B cell (primary cell): Measurements from ENCODE around the gene CCR5. TPM values are rescaled to one million over a fixed set of nuclear protein-coding genes. Genes with fewer than 3 reads are reported as not detected.

Experiments used
- ATAC-seq: fragments of 200-7000 bp; cut with Tn5 transposase; one replicate; pipeline ENCODE4 v1.10.0; 2021; ENCODE audit warnings: low read depth, mild to moderate bottlenecking, moderate number of reproducible peaks, moderate library complexity
- CTCF ChIA-PET: fragments of 350-600 bp; sonication (Branson Sonifier 250); formaldehyde crosslinking; loops from one replicate; lab custom pipeline; 2021; ENCODE audit warnings: antibody characterized with exemption, inconsistent platforms; lab: Charles Lee
- POLR2A ChIA-PET: fragments of 350-600 bp; sonication (Branson Sonifier 250); formaldehyde crosslinking; loops from one replicate; lab custom pipeline; 2021; ENCODE audit warnings: antibody characterized with exemption; lab: Charles Lee
- DNase-seq: peaks from one replicate; pipeline ENCODE4 v3.0.0; 2013
- H2AFZ ChIP-seq: 2 replicates; pipeline ENCODE4 v1.6.1; 2012; ENCODE audit warnings: mild to moderate bottlenecking, low read depth, low read length; ENCODE audit not compliant: insufficient read depth, poor library complexity, severe bottlenecking
- H3K27ac ChIP-seq, 2 donors: 1 replicate in 1 of 2; 2 replicates in 1 of 2; pipeline ENCODE4 v1.5.1; 2012 to 2013; ENCODE audit warnings: low read length in 2 of 2, mild to moderate bottlenecking in 2 of 2, moderate library complexity in 1 of 2
- H3K27me3 ChIP-seq, 4 experiments: fragments of 200-600 bp in 1 of 4; sonication (generic) in 1 of 4; replicated peaks in 1 of 4; 1 replicate in 2 of 4; 2 replicates in 2 of 4; pipeline versions ENCODE4 v1.6.1 to v1.7.0; 2013 to 2016; ENCODE audit warnings: low read length in 3 of 4, mild to moderate bottlenecking in 2 of 4, mixed read lengths in 1 of 4, moderate library complexity in 1 of 4; ENCODE audit not compliant: insufficient read depth in 4 of 4, control insufficient read depth in 3 of 4; ENCODE audit errors: control extremely low read depth in 1 of 4
- H3K36me3 ChIP-seq, 2 experiments: replicated peaks in 1 of 2; 1 replicate in 1 of 2; 2 replicates in 1 of 2; pipeline versions ENCODE4 v1.6.1 to v1.7.1; 2013; ENCODE audit warnings: low read length in 1 of 2; ENCODE audit not compliant: insufficient read depth in 2 of 2, control insufficient read depth in 1 of 2; ENCODE audit errors: control extremely low read depth in 1 of 2, extremely low read depth in 1 of 2
- H3K4me1 ChIP-seq, 2 donors: fragments of 200-600 bp in 1 of 2; sonication (generic) in 1 of 2; 1 replicate in 1 of 2; 2 replicates in 1 of 2; pipeline versions ENCODE4 v1.5.1 to v1.6.1; 2013 to 2017; ENCODE audit warnings: low read length in 2 of 2; ENCODE audit not compliant: control insufficient read depth in 2 of 2, insufficient read depth in 2 of 2
- H3K4me2 ChIP-seq: replicated peaks from 2 replicates; pipeline ENCODE3; 2012; ENCODE audit warnings: mild to moderate bottlenecking, low read depth, low read length; ENCODE audit not compliant: poor library complexity, severe bottlenecking
- H3K4me3 ChIP-seq, 5 experiments: fragments of 200-600 bp in 1 of 5; sonication (generic) in 1 of 5; 1 replicate in 3 of 5; 2 replicates in 2 of 5; pipeline versions ENCODE4 v1.5.1 to v1.7.0; 2011 to 2016; ENCODE audit warnings: low read length in 4 of 5, mild to moderate bottlenecking in 4 of 5, low read depth in 2 of 5, control low read depth in 1 of 5, moderate library complexity in 1 of 5; ENCODE audit not compliant: insufficient read depth in 1 of 5; ENCODE audit errors: control extremely low read depth in 1 of 5, extremely low read depth in 1 of 5
- H3K79me2 ChIP-seq: fragments of 200-600 bp; sonication (generic); one replicate; pipeline ENCODE4 v1.6.0; 2016; ENCODE audit warnings: low read length; ENCODE audit not compliant: control insufficient read depth, insufficient read depth
- H3K9ac ChIP-seq: fragments of 200-600 bp; sonication (generic); 2 replicates; pipeline ENCODE4 v1.6.1; 2017; ENCODE audit warnings: mild to moderate bottlenecking, low read length, moderate library complexity
- H3K9me3 ChIP-seq, 3 donors: one replicate each; pipeline versions ENCODE4 v1.6.1 to v1.7.1; 2013; ENCODE audit warnings: low read length in 2 of 3; ENCODE audit not compliant: control insufficient read depth in 2 of 3, insufficient read depth in 1 of 3; ENCODE audit errors: control extremely low read depth in 1 of 3
- H4K20me1 ChIP-seq: 2 replicates; pipeline ENCODE4 v1.6.0; 2012; ENCODE audit warnings: mild to moderate bottlenecking, low read length; ENCODE audit not compliant: insufficient read depth, control insufficient read depth, poor library complexity, severe bottlenecking
- H3K27ac Mint-ChIP-seq: one replicate; pipeline ENCODE4 v1.8.0; 2021; ENCODE audit warnings: mixed read lengths
- H3K27me3 Mint-ChIP-seq: one replicate; pipeline ENCODE4 v1.8.0; 2021; ENCODE audit warnings: mixed read lengths
- H3K4me1 Mint-ChIP-seq: one replicate; pipeline ENCODE4 v1.8.0; 2021; ENCODE audit warnings: mixed read lengths
- H3K4me3 Mint-ChIP-seq: one replicate; pipeline ENCODE4 v1.8.0; 2021; ENCODE audit warnings: mixed read lengths
- H3K9me3 Mint-ChIP-seq: one replicate; pipeline ENCODE4 v1.8.0; 2022; ENCODE audit warnings: mixed read lengths; ENCODE audit not compliant: insufficient read depth
- CTCF ChIP-seq: fragments of 200-600 bp; IDR thresholded peaks from one replicate; pipeline ENCODE4 v1.8.0; 2022; ENCODE audit warnings: antibody characterized with exemption, mild to moderate bottlenecking
- EZH2 ChIP-seq: IDR thresholded peaks from 2 replicates; pipeline ENCODE4 v1.6.1; 2012; ENCODE audit warnings: borderline replicate concordance, low read depth, mild to moderate bottlenecking, moderate library complexity, low read length; ENCODE audit not compliant: insufficient read depth, poor library complexity, severe bottlenecking
- WGBS: methylation state at CpG from one replicate; pipeline ENCODE4 v1.1.5; 2013; ENCODE audit warnings: missing lambda C conversion rate; ENCODE audit not compliant: insufficient coverage; 5-methylcytosine and 5-hydroxymethylcytosine counted together
- intact Hi-C: fragments of 100-400 bp; cut with micrococcal nuclease; formaldehyde crosslinking; loops from one replicate; pipeline ENCODE4 v1.10.0; 2022
- polyA plus RNA-seq: library from polyadenylated mRNA; depleted of rRNA; stranded (reverse); fragments of >200 nt; gene quantifications from 2 replicates; pipeline ENCODE4 v1.2.3, GENCODE V29; 2012
- total RNA-seq, 2 donors: library from RNA; stranded (reverse); fragments of 120-200 nt in 1 of 2; gene quantifications; 1 replicate in 1 of 2; 2 replicates in 1 of 2; pipeline versions ENCODE4 v1.2.3 to v1.2.4, GENCODE V29; 2013 to 2022

Gene CCR5
- total and polyA plus RNA-seq, 2 donors (not counting 1 experiment from before 2014, with no cell fraction given), result 0.15 to 0.21 TPM

GRCh38 chr3:46411271-46411670, 40.5 kb downstream of the CCR5 start:
- no peak overlapping the region for H3K27ac ChIP-seq
- H2AFZ ChIP-seq, result no peak overlapping the region
- no peak overlapping the region for H3K4me3 ChIP-seq
- intact Hi-C loops, result no loop called here
- H3K9ac ChIP-seq, result no peak overlapping the region
- peaks cover 18 to 20% of the 10 kb centered on the region in 2 donors for H3K4me1 ChIP-seq
- no peak overlapping the region for H3K4me2 ChIP-seq
- Mint-ChIP-seq H3K4me3 (no peak overlapping the region), H3K9me3 (no peaks in the 10 kb centered on the region), H3K27me3 (no peaks in the 10 kb centered on the region), H3K4me1 (peaks cover 32% of the 10 kb centered on the region), H3K27ac (no peak overlapping the region)
- no peak for DNase-seq
- H3K36me3 ChIP-seq, result no peaks in the 10 kb centered on the region
- H3K9me3 ChIP-seq, result peaks cover 0 to 5% (median 0%) of the 10 kb centered on the region in 3 donors
- H3K79me2 ChIP-seq, result no peaks in the 10 kb centered on the region
- no peak for TF ChIP-seq CTCF
- no peak for TF ChIP-seq EZH2
- ChIA-PET CTCF (interaction anchor here (0.6 kb wide), 2 partner anchors 34 to 332 kb away, joined by 3 to 4 read pairs; no protein-coding TSS in a partner anchor), POLR2A (no interaction called here)
- no peaks in the 10 kb centered on the region for H4K20me1 ChIP-seq
- peaks cover 0 to 3% (median 0%) of the 10 kb centered on the region in 4 experiments for H3K27me3 ChIP-seq
- no peak for ATAC-seq
- WGBS, result no CpG with 5 or more reads among the region's 2 CpGs

- H3K4me1 Mint-ChIP-seq, result peaks cover 17% of the 10 kb centered on the region
- Histone ChIP-seq H3K4me1 (peaks cover 3 to 4% of the 10 kb centered on the region in 2 donors), H3K9ac (no peak overlapping the region), H4K20me1 (no peaks in the 10 kb centered on the region), H3K4me2 (no peak overlapping the region), H3K4me3 (no peak overlapping the region), H3K36me3 (no peaks in the 10 kb centered on the region), H2AFZ (no peak overlapping the region), H3K27me3 (peaks cover 0 to 3% (median 0%) of the 10 kb centered on the region in 4 experiments), H3K9me3 (no peaks in the 10 kb centered on the region), H3K27ac (no peak overlapping the region), H3K79me2 (no peaks in the 10 kb centered on the region)
- ChIA-PET POLR2A (no interaction called here), CTCF (interaction anchor here (1.0 kb wide), 1 partner anchor 31 kb away, joined by 4 read pairs; no protein-coding TSS in a partner anchor)
- no peaks in the 10 kb centered on the region for H3K27me3 Mint-ChIP-seq
- intact Hi-C loops, result no loop called here
- no CpG with 5 or more reads among the region's 3 CpGs for WGBS
- ATAC-seq, result no peak
- no peak for DNase-seq
- H3K9me3 Mint-ChIP-seq, result no peaks in the 10 kb centered on the region
- no peak overlapping the region for H3K27ac Mint-ChIP-seq
- TF ChIP-seq CTCF, result no peak
- H3K4me3 Mint-ChIP-seq, result no peak overlapping the region
These were observed 42.1 kb downstream of the CCR5 start for GRCh38 chr3:46412786-46413298.
